GM19035 (cell line): ENCODE data around the gene CGRRF1.
A peak's percentile ranks its signal among the peaks of the same experiment; 100 is the strongest.

Source experiments
- ATAC-seq: cut with Tn5 transposase; IDR thresholded peaks from one replicate; pipeline ENCODE4 v1.9.1; 2021; ENCODE audit not compliant: unreplicated experiment

Gene CGRRF1

GRCh38 chr14:54489731-54490444 is 19.8 kb upstream of the CGRRF1 start:
- no peak for ATAC-seq

- ATAC-seq: no peak
Observed at GRCh38 chr14:54490445-54491175, 19.1 kb upstream of the CGRRF1 start.

- no peak for ATAC-seq
Observed at GRCh38 chr14:54493293-54493692, 16.4 kb upstream of the CGRRF1 start.

GRCh38 chr14:54497224-54497623 is 12.5 kb upstream of the CGRRF1 start:
- no peak for ATAC-seq

GRCh38 chr14:54498095-54498531 is 11.6 kb upstream of the CGRRF1 start:
- ATAC-seq: no peak

GRCh38 chr14:54498579-54498978 is 11.1 kb upstream of the CGRRF1 start:
- no peak for ATAC-seq

- ATAC-seq: no peak
Observed at GRCh38 chr14:54500744-54501143, 9.0 kb upstream of the CGRRF1 start.

GRCh38 chr14:54501480-54501879 is 8.2 kb upstream of the CGRRF1 start:
- no peak for ATAC-seq

GRCh38 chr14:54502602-54503001 is 7.1 kb upstream of the CGRRF1 start:
- no peak for ATAC-seq

- no peak for ATAC-seq
Observed at GRCh38 chr14:54503486-54503885, 6.2 kb upstream of the CGRRF1 start.

- ATAC-seq: no peak
Observed at GRCh38 chr14:54512393-54512792, 2.7 kb downstream of the CGRRF1 start.

GRCh38 chr14:54515670-54516069 is 6.0 kb downstream of the CGRRF1 start:
- no peak for ATAC-seq

GRCh38 chr14:54516709-54517108 is 7.0 kb downstream of the CGRRF1 start:
- ATAC-seq: no peak

GRCh38 chr14:54524410-54524809 is 14.7 kb downstream of the CGRRF1 start:
- ATAC-seq: no peak

GRCh38 chr14:54528973-54529372 is 19.3 kb downstream of the CGRRF1 start:
- no peak for ATAC-seq

GRCh38 chr14:54529811-54530210 is 20.1 kb downstream of the CGRRF1 start:
- no peak for ATAC-seq

- ATAC-seq: peak; percentile 71
Observed at GRCh38 chr14:54532111-54533012, 22.7 kb downstream of the CGRRF1 start.

- no peak for ATAC-seq
Observed at GRCh38 chr14:54533100-54533499, 23.4 kb downstream of the CGRRF1 start.

- ATAC-seq: no peak
Observed at GRCh38 chr14:54535126-54535525, 25.4 kb downstream of the CGRRF1 start.

- ATAC-seq: no peak
Observed at GRCh38 chr14:54535646-54536045, 25.9 kb downstream of the CGRRF1 start.

- no peak for ATAC-seq
Observed at GRCh38 chr14:54537651-54538050, 27.9 kb downstream of the CGRRF1 start.
